Epithelial cell of prostate (primary cell): ENCODE results near the gene DISC1.
"Not testable (repeated sequence)": the region's sequence is repeated elsewhere in the genome, so short reads cannot be mapped to it uniquely, and the experiment has no call there.

Source experiments
- DNase-seq: peaks from one replicate; pipeline ENCODE4 v3.0.0-alpha.2; 2011; ENCODE audit warnings: low read depth, low spot score
- H3K27ac ChIP-seq: fragments of 450-650 bp; 2 replicates; pipeline ENCODE4 v1.5.1; 2017; ENCODE audit warnings: mild to moderate bottlenecking

DISC1 gene

DNA sequence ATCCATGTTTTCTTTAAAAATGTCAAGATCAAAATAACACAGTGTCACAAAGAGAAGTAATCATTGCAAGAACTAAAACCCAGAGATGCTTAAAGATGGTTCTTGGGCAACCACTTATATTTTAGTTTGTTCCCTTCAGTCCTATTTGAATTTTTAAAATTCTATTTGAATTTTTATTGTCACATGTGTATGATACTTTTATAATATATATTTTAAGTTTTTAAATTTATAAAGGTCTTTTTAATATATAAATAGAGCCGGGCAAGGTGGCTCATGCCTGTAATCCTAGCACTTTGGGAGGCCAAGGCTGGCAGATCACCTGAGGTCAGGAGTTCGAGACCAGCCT, 22.3 kb upstream of the DISC1 start:
- DNase-seq: no peak
- H3K27ac ChIP-seq: no peak overlapping the region

DNA sequence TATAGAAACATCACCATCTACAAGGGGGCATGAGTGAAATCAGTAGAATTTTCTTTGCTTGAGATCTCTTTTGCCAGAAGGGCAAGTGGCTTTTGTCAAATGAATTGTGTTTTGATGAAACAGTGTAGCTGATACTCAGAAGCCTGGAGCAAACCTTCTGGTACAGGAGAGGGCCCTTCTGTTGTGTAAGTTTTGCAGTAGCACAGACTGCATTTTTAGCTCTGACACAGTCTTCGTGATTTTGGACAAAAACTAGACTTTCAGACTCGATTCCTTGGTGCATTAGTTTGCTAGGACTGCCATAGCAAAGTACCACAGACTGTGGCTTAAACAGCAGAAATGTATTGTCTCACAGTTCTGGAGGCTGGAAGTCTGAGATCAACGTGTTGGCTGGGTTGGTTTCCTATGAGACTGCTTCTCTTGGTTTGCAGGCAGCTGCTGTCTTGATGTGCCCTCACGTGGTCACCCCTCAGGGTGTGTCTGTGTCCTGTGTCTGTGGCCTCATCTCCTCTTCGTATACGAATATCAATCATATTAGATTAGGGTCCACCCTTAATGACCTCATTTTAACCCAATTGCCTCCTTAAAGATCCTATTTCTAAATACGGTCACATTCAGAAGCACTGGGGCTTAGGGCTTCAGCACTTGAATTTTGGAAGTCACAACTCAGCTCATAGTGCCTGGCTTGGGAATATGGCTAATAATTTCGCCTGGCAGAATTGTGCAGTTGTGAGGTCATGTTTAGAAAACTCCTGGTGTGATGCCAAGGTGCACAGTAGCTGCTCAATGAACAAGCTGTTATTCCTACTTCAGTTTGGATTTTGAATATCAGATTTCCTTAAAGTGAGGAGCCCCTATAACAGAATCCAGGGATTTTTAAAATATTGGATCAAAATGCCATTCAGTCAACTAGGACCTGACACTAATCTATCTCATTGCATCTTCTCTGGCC, 21.2 kb upstream of the DISC1 start:
- no peak for DNase-seq
- no peak overlapping the region for H3K27ac ChIP-seq

DNA sequence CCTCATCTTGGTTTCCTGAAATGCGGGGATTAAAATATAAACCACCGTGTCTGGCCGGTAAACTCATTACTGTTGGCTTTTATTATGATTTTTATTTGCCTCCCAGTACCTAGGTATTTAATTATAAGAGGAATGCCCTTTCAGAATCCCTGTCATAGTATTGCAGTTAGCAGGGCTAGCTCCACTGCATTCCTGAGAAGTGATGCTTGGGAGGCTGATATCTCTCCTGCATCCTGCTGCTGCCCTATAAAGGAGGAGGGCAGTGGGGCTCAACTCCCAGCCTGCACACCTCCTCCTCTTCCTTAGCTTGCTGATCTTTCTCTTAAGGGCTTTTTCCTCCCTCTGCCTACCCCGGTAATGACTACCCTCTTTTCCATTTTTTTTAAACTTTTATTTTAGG, 19.9 kb upstream of the DISC1 start:
- DNase-seq: no peak
- H3K27ac ChIP-seq: no peak overlapping the region

DNA sequence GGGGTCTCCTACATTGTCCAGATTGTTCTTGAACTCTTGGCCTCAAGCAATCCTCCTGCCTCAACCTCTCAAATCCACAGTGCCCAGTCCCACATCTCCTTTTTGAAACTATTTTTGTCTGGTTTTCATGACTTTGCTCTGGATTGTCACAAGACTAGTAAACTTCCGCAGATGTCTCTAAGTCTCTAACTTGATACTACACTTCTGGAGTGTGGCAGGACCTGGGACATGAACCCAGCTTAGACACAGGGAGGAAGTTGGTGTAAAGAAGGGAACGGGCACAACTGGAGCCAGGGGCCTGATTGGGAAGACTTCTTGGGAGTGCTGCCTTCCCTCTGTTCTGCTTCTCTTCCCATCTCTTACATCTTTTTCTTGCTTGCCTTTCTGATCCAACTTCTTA, 16.2 kb upstream of the DISC1 start:
- DNase-seq: no peak
- no peak overlapping the region for H3K27ac ChIP-seq

DNA sequence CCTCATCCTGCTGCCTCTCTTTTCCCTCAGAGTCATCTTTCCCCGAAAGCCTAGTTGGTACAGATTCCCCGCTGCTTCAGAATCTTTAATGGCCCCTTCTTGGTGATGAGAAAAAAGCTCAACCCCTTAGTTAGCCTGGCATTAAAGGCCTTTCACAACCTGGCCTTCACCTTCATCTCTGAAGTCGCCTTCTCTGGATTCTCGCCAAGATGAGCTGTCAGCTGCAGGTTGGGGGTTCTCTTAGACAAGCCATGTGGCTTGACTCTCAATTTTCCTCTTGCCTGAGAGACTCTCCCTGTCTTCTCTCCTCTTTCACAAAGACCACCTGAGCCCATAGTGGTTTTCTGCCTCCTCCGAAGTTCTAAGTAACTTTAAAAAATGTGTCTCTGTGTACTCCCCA, 15.5 kb upstream of the DISC1 start:
- DNase-seq: no peak
- no peak overlapping the region for H3K27ac ChIP-seq

DNA sequence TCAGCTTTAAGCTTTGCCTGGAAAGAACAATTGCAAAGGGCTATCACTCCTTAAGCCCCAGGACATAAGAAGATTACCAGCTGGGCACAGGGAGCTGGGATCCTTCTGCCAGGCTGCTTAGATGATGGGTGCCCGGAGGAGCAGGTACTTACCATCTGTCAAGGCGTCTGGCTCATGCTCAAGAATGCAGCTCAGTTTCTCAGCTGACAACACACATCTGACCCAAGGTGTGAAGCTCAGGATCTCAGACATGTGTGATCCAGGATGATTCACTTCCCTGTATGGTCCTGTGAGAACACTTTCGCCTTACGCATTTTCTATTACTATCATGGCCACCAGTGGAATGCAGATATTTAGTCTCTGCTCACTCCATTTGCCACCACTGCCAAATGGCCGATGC, 14.7 kb upstream of the DISC1 start:
- H3K27ac ChIP-seq: no peak overlapping the region
- no peak for DNase-seq

DNA sequence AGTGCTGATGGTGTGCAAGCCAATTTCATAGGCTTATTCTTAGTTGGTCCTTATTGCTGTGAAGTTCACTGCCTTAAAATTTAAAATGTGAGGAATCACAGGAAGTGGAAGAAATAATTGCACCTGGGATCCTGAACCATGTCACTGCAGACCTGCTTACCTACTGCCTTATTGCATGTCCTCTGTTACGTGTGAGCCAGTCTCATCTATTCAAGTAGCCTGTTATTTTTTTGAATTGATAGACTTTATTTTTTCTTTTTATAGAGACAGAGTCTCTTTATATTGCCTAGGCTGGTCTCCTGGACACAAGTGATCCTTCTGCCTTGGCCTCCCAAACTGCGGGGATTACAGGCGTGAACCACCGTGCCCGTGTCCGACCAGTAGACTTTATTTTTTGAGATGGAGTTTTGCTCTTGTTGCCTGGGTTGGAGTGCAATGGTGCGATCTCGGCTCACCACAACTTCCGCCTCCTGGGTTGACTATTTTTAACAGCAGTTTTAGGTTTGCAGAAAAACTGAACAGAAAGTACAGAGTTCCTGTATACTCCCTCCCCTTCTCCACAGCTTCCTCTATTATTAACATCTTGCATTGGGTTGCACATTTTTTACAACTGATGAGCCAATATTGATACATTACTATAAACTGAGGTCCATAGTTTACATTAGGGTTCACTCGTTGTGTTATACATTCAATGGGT, 14.0 kb upstream of the DISC1 start:
- DNase-seq: no peak

DNA sequence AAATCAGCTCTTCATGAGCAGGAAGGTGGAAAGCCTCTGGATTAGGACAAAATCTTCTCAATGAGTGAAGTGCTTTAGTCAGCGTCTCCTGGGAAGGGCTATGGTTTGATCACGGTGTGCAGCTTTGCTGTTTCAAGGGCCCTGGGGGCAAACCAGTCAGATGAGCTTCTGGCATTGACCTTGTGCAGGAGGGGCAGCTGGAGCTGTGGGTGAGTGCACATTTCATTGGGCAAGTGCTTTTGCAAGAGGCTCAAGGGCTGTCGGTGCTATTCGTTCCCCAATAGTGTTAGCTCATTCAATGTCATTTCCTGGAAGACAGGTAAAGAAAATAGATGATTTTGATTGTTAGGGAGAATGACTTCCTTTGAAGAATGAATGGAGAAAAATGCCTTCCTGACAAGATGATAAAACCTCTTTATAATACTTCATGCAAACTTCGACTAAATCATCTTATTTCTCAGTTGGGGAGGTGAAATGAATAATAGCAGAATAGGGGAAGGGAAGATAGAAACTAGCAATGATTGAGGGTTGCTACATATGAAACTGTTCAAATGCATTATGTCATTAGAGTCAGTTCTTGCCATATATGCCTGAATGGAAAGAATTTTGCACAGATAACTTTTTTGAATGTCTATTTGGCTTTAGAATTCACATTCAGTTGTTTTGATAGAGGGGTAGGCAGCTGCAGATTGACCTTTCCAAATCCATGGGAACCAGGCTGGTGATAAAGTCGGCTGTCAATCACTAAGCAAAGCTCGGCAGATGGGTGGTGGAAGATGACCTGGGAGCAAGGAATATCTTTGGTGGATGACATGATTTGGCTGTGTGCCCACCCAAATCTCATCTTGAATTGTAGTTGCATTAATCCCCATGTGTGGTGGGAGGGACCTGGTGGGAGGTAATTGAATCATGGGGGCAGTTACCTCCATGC, 12.9 kb upstream of the DISC1 start:
- no peak for DNase-seq
- H3K27ac ChIP-seq: no peak overlapping the region

More for the DNA sequence above, 14.0 kb upstream of the DISC1 start:
- H3K27ac ChIP-seq: no peak overlapping the region

DNA sequence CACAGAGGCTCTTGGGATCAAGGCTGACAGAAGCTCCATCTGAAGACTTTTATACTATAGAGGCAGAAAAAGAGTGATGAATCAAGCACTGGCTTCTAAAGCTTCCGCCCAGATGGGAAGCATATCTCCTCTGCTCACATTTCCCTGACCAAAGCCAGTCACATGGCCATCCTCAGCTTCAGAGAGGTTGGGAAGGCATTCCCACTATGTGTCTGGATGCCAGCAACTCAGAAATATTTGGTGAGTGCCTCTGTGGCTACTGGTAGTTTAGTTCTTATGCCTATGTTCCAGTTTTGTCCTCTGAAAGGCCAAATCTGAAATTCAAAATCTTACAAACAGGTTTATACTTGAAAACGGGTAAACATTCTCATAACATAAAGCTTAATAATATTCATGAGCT, 9.9 kb upstream of the DISC1 start:
- H3K27ac ChIP-seq: no peak overlapping the region
- no peak for DNase-seq

DNA sequence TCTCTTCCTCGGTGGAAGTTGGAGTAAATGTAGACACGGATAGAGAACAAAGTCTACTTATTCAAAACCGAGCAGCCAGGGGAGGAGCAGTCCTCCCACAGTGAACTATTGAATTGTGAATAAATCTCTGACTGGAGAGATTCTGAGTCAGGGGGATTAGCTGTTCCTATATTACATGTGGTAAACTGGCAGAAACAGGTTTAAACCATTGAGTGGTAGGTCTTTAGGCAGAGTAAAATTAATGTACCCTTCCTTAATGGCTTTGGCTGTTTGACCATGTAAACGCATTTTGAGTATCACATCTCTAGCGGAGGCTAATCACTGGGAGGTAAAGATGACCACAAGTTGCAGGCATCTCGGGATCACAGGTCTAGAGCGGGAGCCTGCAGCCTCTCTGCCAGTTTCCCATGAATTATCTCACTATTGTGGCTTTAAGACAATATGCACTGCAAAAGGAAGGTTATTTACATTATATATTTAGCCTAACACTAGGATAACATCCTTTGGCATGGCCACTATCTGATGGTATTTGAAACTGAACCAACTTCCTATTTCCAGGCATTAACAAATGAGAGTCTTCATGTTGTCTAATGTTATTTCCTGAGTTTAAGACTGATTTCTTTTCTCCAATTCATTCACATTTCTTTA, 7.9 kb upstream of the DISC1 start:
- H3K27ac ChIP-seq: no peak overlapping the region
- DNase-seq: no peak

DNA sequence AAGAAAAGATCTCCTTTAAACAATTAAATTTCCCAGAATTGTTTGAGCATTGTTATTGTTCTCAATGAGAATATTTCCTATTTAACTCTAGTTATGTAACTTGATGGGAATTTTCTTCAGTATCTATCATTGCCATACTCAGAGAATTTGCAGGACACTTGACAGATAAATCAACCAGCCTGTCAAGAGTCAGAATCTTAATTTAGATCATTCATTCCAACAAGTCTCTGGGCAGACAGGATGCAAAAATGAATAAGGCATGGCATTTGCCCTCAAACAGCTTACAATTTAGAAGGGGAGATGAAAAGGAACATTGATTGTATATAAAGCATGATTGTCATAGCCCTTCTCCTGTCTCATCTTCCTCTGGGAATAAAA, 7.3 kb upstream of the DISC1 start:
- H3K27ac ChIP-seq: no peak overlapping the region
- DNase-seq: no peak

DNA sequence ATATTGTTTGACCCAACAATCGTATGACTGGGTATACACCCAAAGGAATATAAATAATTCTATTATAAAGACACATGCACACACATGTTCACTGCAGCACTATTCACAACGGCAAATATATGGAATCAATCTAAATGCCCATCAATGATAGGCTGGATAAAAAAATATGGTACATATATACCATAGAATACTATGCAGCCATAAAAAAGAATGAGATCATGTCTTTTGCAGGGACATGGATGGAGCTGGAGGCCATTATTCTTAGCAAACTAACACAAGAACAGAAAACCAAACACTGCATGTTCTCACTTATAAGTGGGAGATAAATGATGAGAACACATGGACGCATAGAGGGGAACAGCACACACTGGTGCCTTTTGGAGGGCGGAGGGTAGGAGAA, 1.5 kb upstream of the DISC1 start:
- not testable (repeated sequence) for H3K27ac ChIP-seq, DNase-seq

DNA sequence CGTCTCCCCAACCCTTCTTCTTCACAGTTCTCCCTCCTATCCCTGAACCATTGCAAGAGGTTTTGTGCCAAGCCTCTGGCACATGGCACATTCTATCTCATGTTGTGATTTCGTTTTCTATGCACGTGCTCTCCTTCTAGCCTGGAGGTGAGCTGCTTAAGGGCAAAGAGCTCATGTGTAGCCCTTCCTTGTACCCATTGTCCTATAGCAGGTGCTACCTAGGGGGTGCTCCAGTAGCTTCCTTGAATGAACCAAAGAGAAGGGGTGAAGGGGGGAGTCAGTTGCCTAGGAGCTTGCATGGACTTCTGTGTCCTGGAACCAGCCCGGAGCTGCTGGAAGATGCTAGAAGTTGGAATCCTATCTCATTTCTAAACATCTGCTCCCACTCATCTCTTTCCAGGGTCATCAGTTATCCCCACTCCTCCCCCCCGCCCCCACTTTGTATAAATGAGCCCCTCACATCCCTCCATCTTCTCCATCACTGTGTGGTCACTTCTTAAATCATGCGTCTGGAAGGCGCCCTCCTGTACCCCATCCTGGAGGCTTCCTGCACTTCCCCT, 535 bp upstream of the DISC1 start:
- no peak for DNase-seq

DNA sequence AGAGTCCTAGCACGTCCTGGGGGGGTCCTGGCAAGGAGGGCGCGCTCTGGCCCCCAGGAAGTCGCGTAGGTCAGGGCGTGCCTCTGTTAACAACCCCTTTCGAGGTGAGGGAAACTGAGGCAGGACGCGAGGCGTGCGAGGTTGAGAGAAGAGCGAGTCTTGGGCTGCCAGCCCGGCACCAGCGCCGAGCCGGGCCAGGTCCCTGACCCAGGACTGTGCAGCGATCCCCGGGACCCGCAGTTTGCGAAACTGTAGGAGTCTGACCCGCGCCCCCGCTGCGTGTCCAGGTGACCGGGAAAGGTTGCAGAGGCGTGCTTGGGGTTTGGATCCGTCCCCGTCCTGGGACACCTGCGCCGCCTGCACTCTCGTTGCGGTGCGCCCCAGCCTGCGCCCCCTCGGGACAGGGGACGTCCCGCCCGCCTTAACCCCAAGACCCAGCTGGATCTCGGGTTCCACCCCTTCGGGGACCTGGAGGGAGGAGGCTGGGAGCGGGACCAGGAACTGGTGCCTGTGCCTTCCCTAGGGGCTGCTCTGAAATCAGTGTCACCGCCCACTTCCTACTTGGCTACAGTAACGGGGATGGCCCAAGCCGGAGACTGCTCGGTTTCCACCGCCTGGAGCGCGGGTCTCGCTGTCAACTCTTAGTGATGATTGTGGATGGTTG, 493 bp downstream of the DISC1 start:
- H3K27ac ChIP-seq: no peak overlapping the region
- no peak for DNase-seq

More for the DNA sequence above, 535 bp upstream of the DISC1 start:
- no peak overlapping the region for H3K27ac ChIP-seq

DNA sequence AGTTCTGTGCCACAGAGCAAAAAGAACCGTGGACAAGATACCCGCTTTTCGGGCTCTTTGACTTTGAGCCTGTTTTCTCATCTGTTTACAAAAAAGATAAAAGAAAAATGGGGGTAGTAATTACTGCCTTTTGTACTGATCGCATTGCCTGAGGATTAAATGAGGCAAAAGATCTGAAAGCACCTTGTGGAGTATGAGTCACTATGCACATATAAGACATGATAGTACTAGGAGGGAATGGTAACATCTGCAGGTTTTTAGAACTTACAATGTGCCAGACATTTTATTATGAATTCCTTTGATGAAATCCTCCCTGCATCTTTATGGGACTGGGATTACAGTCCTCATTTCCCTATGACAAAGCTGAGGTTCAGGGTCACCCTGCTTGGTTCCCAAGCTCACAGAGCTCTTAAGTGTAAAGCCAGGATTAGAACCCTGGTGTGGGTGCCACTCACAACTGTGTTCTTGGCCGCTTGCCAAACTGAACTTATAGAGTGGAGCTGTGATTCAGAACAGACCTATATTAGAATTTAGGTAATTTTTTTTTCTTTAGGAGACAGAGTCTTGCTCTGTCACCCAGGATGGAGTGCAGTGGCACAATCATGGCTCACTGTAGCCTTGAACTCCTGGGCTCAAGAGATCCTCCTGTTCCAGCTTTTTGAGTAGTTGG, 1.8 kb downstream of the DISC1 start:
- peak overlapping the region; percentile 27 for H3K27ac ChIP-seq
- no peak for DNase-seq

DNA sequence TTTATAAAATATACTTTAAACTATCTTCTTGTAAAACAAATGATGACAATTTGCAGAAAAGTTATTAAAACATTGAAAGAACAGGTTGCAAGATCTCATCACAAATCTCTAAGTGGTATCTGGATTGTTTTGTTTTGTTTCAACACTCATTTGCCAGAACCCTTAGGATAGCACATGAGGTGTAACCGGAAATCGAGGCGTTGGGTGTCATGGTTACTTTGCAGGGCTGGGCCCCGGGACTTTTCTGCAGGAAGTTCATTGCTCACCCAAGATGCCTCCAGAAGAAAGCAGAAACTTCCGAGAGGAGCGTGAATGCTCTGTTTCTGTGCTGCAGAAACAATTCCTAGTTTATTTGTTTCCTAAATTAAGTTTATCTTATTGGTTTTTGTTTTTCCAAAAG, 2.5 kb downstream of the DISC1 start:
- no peak overlapping the region for H3K27ac ChIP-seq
- no peak for DNase-seq

DNA sequence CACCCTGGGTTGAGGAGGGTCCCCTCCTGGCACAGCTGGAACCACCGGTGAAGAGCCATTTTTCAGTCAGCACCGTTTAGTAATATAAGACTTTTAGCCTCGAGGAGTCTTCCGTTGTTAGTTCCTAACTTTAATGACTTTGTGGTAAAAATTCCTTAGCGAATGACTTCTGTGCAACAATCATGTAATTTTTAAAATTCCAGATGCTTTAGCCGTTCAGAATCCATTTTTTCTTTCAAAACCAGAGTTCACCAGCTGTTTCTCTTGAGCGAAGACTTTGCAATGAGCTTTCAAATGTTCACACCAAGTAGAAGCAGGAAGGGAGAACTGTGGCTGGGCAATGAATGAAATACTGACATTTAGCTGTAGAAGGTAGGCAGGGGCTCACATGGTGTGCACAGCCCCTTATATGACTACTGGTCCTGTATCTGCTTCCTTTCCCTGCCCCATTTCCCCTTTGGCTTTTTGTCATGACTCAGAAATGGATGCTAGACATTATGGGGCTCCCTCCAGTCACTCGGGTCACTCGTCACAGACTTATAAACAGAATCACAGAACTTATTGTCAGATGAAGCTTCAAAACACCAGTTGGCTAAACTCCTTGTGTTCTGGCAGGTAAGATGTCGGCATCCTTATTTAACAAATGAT, 4.1 kb downstream of the DISC1 start:
- no peak for DNase-seq
- no peak overlapping the region for H3K27ac ChIP-seq

DNA sequence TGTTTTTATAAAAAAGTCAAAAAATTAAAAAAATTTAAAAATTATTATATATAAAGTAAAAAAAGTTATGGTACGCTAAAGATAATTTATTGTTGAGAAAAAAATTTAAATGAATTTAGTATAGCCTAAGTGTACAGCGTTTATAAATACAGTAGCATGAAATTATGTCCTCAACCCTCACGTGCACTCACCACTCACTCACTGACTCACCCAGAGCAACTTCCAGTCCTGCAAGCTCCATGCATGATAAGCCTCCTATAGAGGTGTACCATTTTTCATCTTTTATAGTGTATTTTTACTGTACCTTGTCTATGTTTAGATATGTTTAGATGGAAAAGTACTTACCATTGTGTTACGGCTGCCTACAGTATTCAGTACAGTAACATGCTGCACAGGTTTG, 5.1 kb downstream of the DISC1 start:
- no peak for DNase-seq

More for the DNA sequence above, 5.1 kb downstream of the DISC1 start:
- H3K27ac ChIP-seq: no peak overlapping the region
